Measurements from ENCODE around the gene MSL2. TPM values are rescaled to one million over a fixed set of nuclear protein-coding genes. Genes with fewer than 3 reads are reported as not detected.

Gene MSL2
- polyA plus RNA-seq, 1 of the 3 experiments (the other 2 are of a cell fraction) = 2.4 TPM

GRCh38 chr3:136189859-136190617 lies 6.1 kb downstream of the MSL2 start:
- TF ChIP-seq, protein P1, sequence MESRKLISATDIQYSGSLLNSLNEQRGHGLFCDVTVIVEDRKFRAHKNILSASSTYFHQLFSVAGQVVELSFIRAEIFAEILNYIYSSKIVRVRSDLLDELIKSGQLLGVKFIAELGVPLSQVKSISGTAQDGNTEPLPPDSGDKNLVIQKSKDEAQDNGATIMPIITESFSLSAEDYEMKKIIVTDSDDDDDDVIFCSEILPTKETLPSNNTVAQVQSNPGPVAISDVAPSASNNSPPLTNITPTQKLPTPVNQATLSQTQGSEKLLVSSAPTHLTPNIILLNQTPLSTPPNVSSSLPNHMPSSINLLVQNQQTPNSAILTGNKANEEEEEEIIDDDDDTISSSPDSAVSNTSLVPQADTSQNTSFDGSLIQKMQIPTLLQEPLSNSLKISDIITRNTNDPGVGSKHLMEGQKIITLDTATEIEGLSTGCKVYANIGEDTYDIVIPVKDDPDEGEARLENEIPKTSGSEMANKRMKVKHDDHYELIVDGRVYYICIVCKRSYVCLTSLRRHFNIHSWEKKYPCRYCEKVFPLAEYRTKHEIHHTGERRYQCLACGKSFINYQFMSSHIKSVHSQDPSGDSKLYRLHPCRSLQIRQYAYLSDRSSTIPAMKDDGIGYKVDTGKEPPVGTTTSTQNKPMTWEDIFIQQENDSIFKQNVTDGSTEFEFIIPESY (IDR thresholded peaks at IDR 0.05; ENCODE audit: borderline replicate concordance, low read depth) = no peak
- TF ChIP-seq FOXM1 (IDR thresholded peaks at IDR 0.05; ENCODE audit: low read depth) (no peak), GABPA (IDR thresholded peaks at IDR 0.05; ENCODE audit: low read depth) (no peak), EZH2phosphoT487 (IDR thresholded peaks at IDR 0.05; ENCODE audit: borderline replicate concordance, low read depth) (no peak), NFIC (IDR thresholded peaks at IDR 0.05; ENCODE audit: borderline replicate concordance) (no peak), CTCF (IDR thresholded peaks at IDR 0.05) (no peak), RCOR1 (IDR thresholded peaks at IDR 0.05; ENCODE audit: low read length) (no peak), JUND (IDR thresholded peaks at IDR 0.05) (no peak), PBX3 (IDR thresholded peaks at IDR 0.05) (no peak), NRF1 (IDR thresholded peaks at IDR 0.05; ENCODE audit: low read depth, low read length) (no peak), MXI1 (IDR thresholded peaks at IDR 0.05; ENCODE audit: low read depth, low read length) (no peak), TAF1 (IDR thresholded peaks at IDR 0.05; ENCODE audit: borderline replicate concordance, low read depth, low read length) (no peak)
- TF ChIP-seq, protein P2, sequence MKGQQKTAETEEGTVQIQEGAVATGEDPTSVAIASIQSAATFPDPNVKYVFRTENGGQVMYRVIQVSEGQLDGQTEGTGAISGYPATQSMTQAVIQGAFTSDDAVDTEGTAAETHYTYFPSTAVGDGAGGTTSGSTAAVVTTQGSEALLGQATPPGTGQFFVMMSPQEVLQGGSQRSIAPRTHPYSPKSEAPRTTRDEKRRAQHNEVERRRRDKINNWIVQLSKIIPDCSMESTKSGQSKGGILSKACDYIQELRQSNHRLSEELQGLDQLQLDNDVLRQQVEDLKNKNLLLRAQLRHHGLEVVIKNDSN (IDR thresholded peaks at IDR 0.05; ENCODE audit: borderline replicate concordance, low read depth) = no peak
- H3F3A ChIP-seq (replicated peaks; ENCODE audit: insufficient read depth) = peaks cover 4% of the 10 kb centered on the region
- H3K4me2 ChIP-seq = no peak overlapping the region
- H3K9me3 ChIP-seq = no peaks in the 10 kb centered on the region
- peaks cover 10 to 12% of the 10 kb centered on the region in 2 experiments; a peak in 3 of 4 replicates for H3K4me1 ChIP-seq (ENCODE audit: control insufficient read depth in 1 of 2, insufficient read depth in 2 of 2, low read depth in 1 of 2, low read length in 1 of 2)
- H3K79me2 ChIP-seq (ENCODE audit: insufficient read depth) = peaks cover 100% of the 10 kb centered on the region
- peaks cover 0 to 9% of the 10 kb centered on the region in 2 experiments for H3K36me3 ChIP-seq (replicated peaks in 1 of 2; ENCODE audit: control insufficient read depth in 1 of 2, insufficient read depth in 2 of 2, low read length in 1 of 2)
- WGBS (ENCODE audit: low lambda C conversion rate) = 94% methylated on average over 11 of the region's 11 CpGs
- H2AFZ ChIP-seq (ENCODE audit: low read depth) = no peak overlapping the region
- ChIA-PET POLR2A (no interaction called here), CTCF (interaction anchor here (1.5 kb wide), 1 partner anchor 824 kb away, joined by 6 read pairs; no protein-coding TSS in a partner anchor)
- no peak overlapping the region for H3K4me3 ChIP-seq (ENCODE audit: low read depth in 2 of 2, low read length in 1 of 2)
- no peaks in the 10 kb centered on the region for H3K27me3 ChIP-seq (ENCODE audit: insufficient read depth)
- H3K9me2 ChIP-seq = no peaks in the 10 kb centered on the region
- DNase-seq = no peak
- no peak overlapping the region for H3K27ac ChIP-seq (ENCODE audit: low read depth in 2 of 2, low read length in 1 of 2)
- peaks cover 100% of the 10 kb centered on the region for H4K20me1 ChIP-seq (ENCODE audit: insufficient read depth)
- no peak overlapping the region for H3K9ac ChIP-seq
